HuH-7.5 (cell line): Measurements from ENCODE around the gene METRNL.

Source experiments
- DNase-seq: peaks from one replicate; pipeline ENCODE4 v3.0.0; 2011; ENCODE audit warnings: low spot score

The METRNL gene

DNA sequence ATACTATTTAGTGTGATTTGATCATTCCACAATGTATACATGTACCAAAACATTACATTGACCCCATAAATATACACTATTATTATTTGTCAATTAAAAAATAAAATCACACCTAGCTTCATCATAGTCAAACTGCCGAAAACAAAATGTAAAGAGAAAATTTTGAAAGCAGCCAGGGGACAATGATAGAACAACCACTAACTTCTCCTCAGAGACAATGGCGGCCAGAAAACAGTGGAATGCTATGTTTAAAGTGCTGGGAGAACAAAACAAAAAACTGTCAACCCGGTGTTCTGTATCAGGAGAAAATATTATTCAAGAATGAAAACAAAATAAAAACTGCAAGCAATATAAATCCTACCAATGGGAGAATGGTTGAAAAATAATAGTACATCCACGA lies 63.2 kb downstream of the METRNL start:
- DNase-seq: no peak

DNA sequence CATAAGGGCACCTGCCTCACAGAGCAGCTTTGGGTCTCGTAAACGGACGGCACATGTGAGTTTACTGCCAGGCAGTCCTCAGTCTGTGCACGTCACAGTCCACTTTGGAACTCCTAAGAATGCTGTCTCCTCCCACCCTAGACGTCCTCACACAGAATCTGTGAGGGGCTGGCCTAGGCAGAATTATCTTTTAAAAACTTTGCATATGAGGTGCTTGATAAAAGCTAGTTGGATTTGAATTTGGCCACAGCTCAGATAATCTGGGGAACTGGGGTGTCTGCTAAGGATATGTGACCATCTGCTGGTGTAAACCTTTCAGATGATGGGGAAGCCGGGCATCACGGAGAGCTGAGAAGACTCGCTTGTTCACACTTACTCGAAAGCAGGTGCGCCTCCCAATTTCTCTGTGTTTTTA lies 64.4 kb downstream of the METRNL start:
- DNase-seq: no peak
